IPS-NIHi7 (cell line): ENCODE measurements around the gene RSBN1.
"Not testable (repeated sequence)": the region's sequence is repeated elsewhere in the genome, so short reads cannot be mapped to it uniquely, and the experiment has no call there.

Experiments used
- DNase-seq: peaks from one replicate; pipeline ENCODE4 v3.0.0; 2012; ENCODE audit warnings: mixed read lengths; ENCODE audit errors: extremely low spot score

Gene RSBN1

GRCh38 chr1:113811888-113812660 lies at the start of gene RSBN1:
TSS of gene RSBN1 (minus strand) at chr1:113812476. CDS start at chr1:113812412, 64 bp downstream.
- peak; percentile 94 for DNase-seq

- no peak for DNase-seq
Measured at GRCh38 chr1:113861641-113862040, 49.4 kb upstream of the RSBN1 start.

- no peak for DNase-seq
Measured at GRCh38 chr1:113860891-113861290, 48.6 kb upstream of the RSBN1 start.

GRCh38 chr1:113859478-113860175 lies 47.4 kb upstream of the RSBN1 start:
- DNase-seq = no peak

- no peak for DNase-seq
Measured at GRCh38 chr1:113858982-113859381, 46.7 kb upstream of the RSBN1 start.

GRCh38 chr1:113858418-113858817 lies 46.1 kb upstream of the RSBN1 start:
- no peak for DNase-seq

GRCh38 chr1:113857776-113858175 lies 45.5 kb upstream of the RSBN1 start:
- no peak for DNase-seq

- no peak for DNase-seq
Measured at GRCh38 chr1:113856401-113856790, 44.1 kb upstream of the RSBN1 start.

- DNase-seq = no peak
Measured at GRCh38 chr1:113855630-113856400, 43.5 kb upstream of the RSBN1 start.

GRCh38 chr1:113854234-113854633 lies 42.0 kb upstream of the RSBN1 start:
- DNase-seq = no peak

- DNase-seq = not testable (repeated sequence)
Measured at GRCh38 chr1:113852694-113853093, 40.4 kb upstream of the RSBN1 start.

GRCh38 chr1:113850127-113850796 lies 38.0 kb upstream of the RSBN1 start:
- DNase-seq = no peak

GRCh38 chr1:113849072-113849471 lies 36.8 kb upstream of the RSBN1 start:
- DNase-seq = no peak

GRCh38 chr1:113846391-113847035 lies 34.2 kb upstream of the RSBN1 start:
- DNase-seq = no peak

GRCh38 chr1:113836534-113836933 lies 24.3 kb upstream of the RSBN1 start:
- DNase-seq = no peak

GRCh38 chr1:113835686-113836290 lies 23.5 kb upstream of the RSBN1 start:
- DNase-seq = peak; percentile 13

- DNase-seq = no peak
Measured at GRCh38 chr1:113834716-113835115, 22.4 kb upstream of the RSBN1 start.

- no peak for DNase-seq
Measured at GRCh38 chr1:113830039-113830438, 17.8 kb upstream of the RSBN1 start.

GRCh38 chr1:113821916-113822315 lies 9.6 kb upstream of the RSBN1 start:
- DNase-seq = no peak

GRCh38 chr1:113818578-113818977 lies 6.3 kb upstream of the RSBN1 start:
- no peak for DNase-seq

- no peak for DNase-seq
Measured at GRCh38 chr1:113813218-113813617, 942 bp upstream of the RSBN1 start.
